ENCODE results near the gene PCTP.

Gene PCTP

DNA sequence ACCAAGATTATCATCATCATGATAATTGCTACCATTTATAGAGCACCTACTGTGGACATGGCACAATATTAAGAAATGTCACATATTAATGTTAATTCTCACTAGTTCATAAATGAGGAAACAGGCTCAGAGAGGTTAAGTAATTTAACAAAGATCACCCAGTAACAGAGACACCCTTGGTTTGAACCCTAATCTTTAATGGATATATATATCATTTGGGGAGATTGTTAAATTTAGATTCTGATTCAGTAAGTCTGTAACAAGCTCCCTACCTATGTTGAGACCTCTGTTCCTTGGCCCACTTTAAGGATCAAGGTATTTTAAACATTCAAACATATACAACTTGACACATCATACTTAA is 27.4 kb upstream of the PCTP start:
- no peak overlapping the region for H3K4me2 ChIP-seq (ENCODE audit: low read length)
- H3K9me2 ChIP-seq (ENCODE audit: low read depth, low read length) = no peaks in the 10 kb centered on the region
- H3K27ac ChIP-seq (ENCODE audit: low read depth, low read length, poor library complexity, severe bottlenecking) = no peak overlapping the region
- no peak overlapping the region for H3K4me3 ChIP-seq (ENCODE audit: low read depth, low read length, poor library complexity, severe bottlenecking)
- H3K79me2 ChIP-seq (ENCODE audit: insufficient read depth, low read length) = no peaks in the 10 kb centered on the region
- no peaks in the 10 kb centered on the region for H3K27me3 ChIP-seq (ENCODE audit: insufficient read depth, low read length)
- no peaks in the 10 kb centered on the region for H3K36me3 ChIP-seq (ENCODE audit: insufficient read depth, low read length)
- no peaks in the 10 kb centered on the region for H3K4me1 ChIP-seq (ENCODE audit: insufficient read depth, low read length, severe bottlenecking)
- H3K9me3 ChIP-seq (ENCODE audit: low read length) = no peaks in the 10 kb centered on the region
- no peaks in the 10 kb centered on the region for H4K20me1 ChIP-seq (ENCODE audit: insufficient read depth, low read length)
- H2AFZ ChIP-seq (ENCODE audit: low read length) = no peak overlapping the region
- no peak for TF ChIP-seq EZH2 (IDR thresholded peaks at IDR 0.05; ENCODE audit: borderline replicate concordance, low read length)
- TF ChIP-seq, protein P1, sequence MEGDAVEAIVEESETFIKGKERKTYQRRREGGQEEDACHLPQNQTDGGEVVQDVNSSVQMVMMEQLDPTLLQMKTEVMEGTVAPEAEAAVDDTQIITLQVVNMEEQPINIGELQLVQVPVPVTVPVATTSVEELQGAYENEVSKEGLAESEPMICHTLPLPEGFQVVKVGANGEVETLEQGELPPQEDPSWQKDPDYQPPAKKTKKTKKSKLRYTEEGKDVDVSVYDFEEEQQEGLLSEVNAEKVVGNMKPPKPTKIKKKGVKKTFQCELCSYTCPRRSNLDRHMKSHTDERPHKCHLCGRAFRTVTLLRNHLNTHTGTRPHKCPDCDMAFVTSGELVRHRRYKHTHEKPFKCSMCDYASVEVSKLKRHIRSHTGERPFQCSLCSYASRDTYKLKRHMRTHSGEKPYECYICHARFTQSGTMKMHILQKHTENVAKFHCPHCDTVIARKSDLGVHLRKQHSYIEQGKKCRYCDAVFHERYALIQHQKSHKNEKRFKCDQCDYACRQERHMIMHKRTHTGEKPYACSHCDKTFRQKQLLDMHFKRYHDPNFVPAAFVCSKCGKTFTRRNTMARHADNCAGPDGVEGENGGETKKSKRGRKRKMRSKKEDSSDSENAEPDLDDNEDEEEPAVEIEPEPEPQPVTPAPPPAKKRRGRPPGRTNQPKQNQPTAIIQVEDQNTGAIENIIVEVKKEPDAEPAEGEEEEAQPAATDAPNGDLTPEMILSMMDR (IDR thresholded peaks at IDR 0.05; ENCODE audit: low read length) = no peak
- H3F3A ChIP-seq (ENCODE audit: insufficient read depth, low read length) = no peaks in the 10 kb centered on the region
- no peak overlapping the region for H3K9ac ChIP-seq (ENCODE audit: low read length)

DNA sequence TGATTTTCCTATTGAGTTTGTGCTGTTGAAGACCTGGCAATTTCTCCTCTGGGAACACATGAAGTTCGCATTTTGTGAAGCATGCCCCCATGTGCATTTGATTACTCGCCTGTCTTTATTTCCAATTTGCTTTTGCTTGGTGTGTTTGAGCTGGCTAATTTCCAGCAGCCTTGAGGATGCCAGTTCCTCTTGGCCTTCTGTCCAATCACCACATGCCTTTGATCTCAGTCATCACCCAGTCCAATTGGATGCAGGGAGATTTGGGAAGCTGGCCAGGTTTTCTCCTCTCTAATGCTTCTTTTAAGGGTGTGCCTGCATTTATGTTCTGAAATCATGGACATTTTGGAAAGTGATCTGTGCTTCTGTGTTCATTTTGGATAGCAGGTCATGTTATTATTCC is 24.4 kb upstream of the PCTP start:
- Histone ChIP-seq H3K27ac (ENCODE audit: low read depth, low read length, poor library complexity, severe bottlenecking) (no peak overlapping the region), H3K27me3 (ENCODE audit: insufficient read depth, low read length) (no peaks in the 10 kb centered on the region), H3K4me2 (ENCODE audit: low read length) (no peak overlapping the region)

DNA sequence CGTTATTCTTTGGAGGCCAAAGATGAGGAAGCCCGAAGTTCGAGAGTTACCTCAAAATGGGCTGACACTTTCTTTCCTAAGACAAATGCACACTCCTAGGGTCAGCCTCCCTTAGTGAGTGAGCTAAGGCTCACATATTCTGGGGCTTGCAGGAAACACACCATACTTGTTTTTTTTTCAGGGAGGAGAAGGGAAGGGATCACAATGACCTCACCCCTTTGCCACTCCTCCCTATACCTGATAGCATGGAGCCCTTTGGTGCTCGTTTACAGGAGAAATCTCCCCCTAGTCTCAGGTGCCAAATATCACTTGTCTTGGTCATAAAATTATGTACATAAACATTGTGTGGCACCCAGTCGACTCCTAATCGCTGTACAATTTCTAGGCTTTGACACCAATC is 23.6 kb upstream of the PCTP start:
- Histone ChIP-seq H3K27ac (ENCODE audit: low read depth, low read length, poor library complexity, severe bottlenecking) (no peak overlapping the region), H3K9ac (ENCODE audit: low read length) (no peak overlapping the region), H3K4me2 (ENCODE audit: low read length) (no peak overlapping the region), H3K79me2 (ENCODE audit: insufficient read depth, low read length) (no peaks in the 10 kb centered on the region), H3K36me3 (ENCODE audit: insufficient read depth, low read length) (no peaks in the 10 kb centered on the region), H3K9me3 (ENCODE audit: low read length) (no peaks in the 10 kb centered on the region), H3F3A (ENCODE audit: insufficient read depth, low read length) (no peaks in the 10 kb centered on the region), H3K4me1 (ENCODE audit: insufficient read depth, low read length, severe bottlenecking) (no peaks in the 10 kb centered on the region), H3K4me3 (ENCODE audit: low read depth, low read length, poor library complexity, severe bottlenecking) (no peak overlapping the region), H3K9me2 (ENCODE audit: low read depth, low read length) (no peaks in the 10 kb centered on the region), H2AFZ (ENCODE audit: low read length) (no peak overlapping the region), H3K27me3 (ENCODE audit: insufficient read depth, low read length) (no peaks in the 10 kb centered on the region), H4K20me1 (ENCODE audit: insufficient read depth, low read length) (no peaks in the 10 kb centered on the region)
- TF ChIP-seq, protein P1 (IDR thresholded peaks at IDR 0.05; ENCODE audit: low read length) = no peak
- no peak for TF ChIP-seq EZH2 (IDR thresholded peaks at IDR 0.05; ENCODE audit: borderline replicate concordance, low read length)

More for the DNA sequence above, 24.4 kb upstream of the PCTP start:
- Histone ChIP-seq H2AFZ (ENCODE audit: low read length) (no peak overlapping the region), H3K9me3 (ENCODE audit: low read length) (no peaks in the 10 kb centered on the region), H3K4me3 (ENCODE audit: low read depth, low read length, poor library complexity, severe bottlenecking) (no peak overlapping the region), H3K4me1 (ENCODE audit: insufficient read depth, low read length, severe bottlenecking) (no peaks in the 10 kb centered on the region), H3K79me2 (ENCODE audit: insufficient read depth, low read length) (no peaks in the 10 kb centered on the region), H3K36me3 (ENCODE audit: insufficient read depth, low read length) (no peaks in the 10 kb centered on the region), H3K9me2 (ENCODE audit: low read depth, low read length) (no peaks in the 10 kb centered on the region), H3F3A (ENCODE audit: insufficient read depth, low read length) (no peaks in the 10 kb centered on the region), H3K9ac (ENCODE audit: low read length) (no peak overlapping the region), H4K20me1 (ENCODE audit: insufficient read depth, low read length) (no peaks in the 10 kb centered on the region)
- no peak for TF ChIP-seq EZH2 (IDR thresholded peaks at IDR 0.05; ENCODE audit: borderline replicate concordance, low read length)
- TF ChIP-seq, protein P1 (IDR thresholded peaks at IDR 0.05; ENCODE audit: low read length) = no peak

Measured in OCI-LY1 (cell line).